ENCODE results near the gene HECA. TPM values are rescaled to one million over a fixed set of nuclear protein-coding genes. Genes with fewer than 3 reads are reported as not detected.

The HECA gene
- total and polyA plus RNA-seq, 2 experiments from 2014 or later = 2.9 to 22.5 TPM

DNA sequence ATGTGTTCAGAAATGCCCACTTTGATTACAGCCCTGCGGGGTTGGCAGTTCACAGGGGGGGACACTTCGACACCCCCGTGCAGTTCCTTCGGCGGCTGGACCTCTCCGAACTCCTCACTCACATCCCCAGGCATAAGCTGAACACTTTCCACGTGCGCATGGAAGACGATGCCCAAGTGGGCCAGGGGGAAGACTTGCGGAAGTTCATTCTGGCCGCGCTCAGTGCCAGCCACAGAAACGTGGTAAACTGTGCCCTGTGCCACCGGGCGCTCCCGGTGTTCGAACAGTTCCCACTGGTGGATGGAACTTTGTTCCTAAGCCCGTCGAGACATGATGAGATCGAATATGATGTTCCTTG is 32.1 kb downstream of the HECA start:
- in situ Hi-C loops (cut with MboI) = no loop called here
- no peaks in the 10 kb centered on the region for H3K9me2 ChIP-seq (ENCODE audit: insufficient read depth)
- no peaks in the 10 kb centered on the region for H3K9me3 ChIP-seq (ENCODE audit: low read depth)
- H3K4me1 ChIP-seq (ENCODE audit: insufficient read depth) = no peaks in the 10 kb centered on the region
- H3K9ac ChIP-seq = no peak overlapping the region
- DNase-seq = no peak
- no peak overlapping the region for H3K4me3 ChIP-seq
- no peak overlapping the region for H3K27ac ChIP-seq
- H4K20me1 ChIP-seq (ENCODE audit: insufficient read depth) = peaks cover 7% of the 10 kb centered on the region; the same call in 1 of the 2 replicates
- H2AFZ ChIP-seq = no peak overlapping the region
- H3F3A ChIP-seq (ENCODE audit: insufficient read depth) = no peaks in the 10 kb centered on the region
- no peaks in the 10 kb centered on the region for H3K27me3 ChIP-seq (replicated peaks; ENCODE audit: insufficient read depth)
- H3K79me2 ChIP-seq (ENCODE audit: insufficient read depth) = peaks cover 65% of the 10 kb centered on the region
- H3K4me2 ChIP-seq (ENCODE audit: unreplicated experiment) = no peak overlapping the region
- no peak for TF ChIP-seq EZH2 (IDR thresholded peaks at IDR 0.05; ENCODE audit: insufficient read depth, poor library complexity, severe bottlenecking)
- no peak for TF ChIP-seq EZH2phosphoT487 (IDR thresholded peaks at IDR 0.05; ENCODE audit: insufficient read depth, low read depth)
- WGBS, 2 experiments (ENCODE audit: low coverage in 1 of 2, low lambda C conversion rate in 2 of 2, missing lambda C conversion rate in 2 of 2) = 94 to 95% methylated on average over 20 of the region's 20 CpGs
- H3K36me3 ChIP-seq (ENCODE audit: low read depth) = peaks cover 7% of the 10 kb centered on the region; the same call in 1 of the 2 replicates

DNA sequence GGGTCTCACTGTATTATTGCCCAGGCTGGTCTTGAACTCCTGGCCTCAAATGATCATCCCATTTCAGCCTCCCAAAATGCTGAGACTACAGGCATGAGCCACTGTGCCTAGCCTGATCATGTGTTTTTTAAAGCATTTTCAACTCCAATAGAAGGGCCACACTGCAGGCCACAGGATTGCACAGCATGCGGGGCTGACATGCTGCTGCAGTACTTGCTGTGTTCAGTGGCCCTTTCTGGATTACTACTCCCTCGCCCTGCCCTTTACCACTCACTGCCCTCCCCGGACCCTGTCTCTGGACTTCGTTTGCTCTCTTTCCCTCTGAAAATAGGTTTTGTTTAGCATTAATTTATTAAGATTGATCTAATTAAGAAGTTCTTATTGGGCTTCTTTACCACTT is 37.3 kb downstream of the HECA start:
- no peaks in the 10 kb centered on the region for H3K9me3 ChIP-seq (ENCODE audit: low read depth)
- no peak overlapping the region for H3K9ac ChIP-seq
- no peak overlapping the region for H3K4me2 ChIP-seq (ENCODE audit: unreplicated experiment)
- in situ Hi-C loops (cut with MboI) = no loop called here
- TF ChIP-seq EZH2phosphoT487 (IDR thresholded peaks at IDR 0.05; ENCODE audit: insufficient read depth, low read depth) (no peak), EZH2 (IDR thresholded peaks at IDR 0.05; ENCODE audit: insufficient read depth, poor library complexity, severe bottlenecking) (no peak)
- no peak overlapping the region for H3K4me3 ChIP-seq
- H3K27me3 ChIP-seq (replicated peaks; ENCODE audit: insufficient read depth) = no peaks in the 10 kb centered on the region
- H2AFZ ChIP-seq = no peak overlapping the region
- peaks cover 2% of the 10 kb centered on the region; the same call in 1 of the 2 replicates for H3K36me3 ChIP-seq (ENCODE audit: low read depth)
- no peaks in the 10 kb centered on the region for H3K4me1 ChIP-seq (ENCODE audit: insufficient read depth)
- no peaks in the 10 kb centered on the region for H3K9me2 ChIP-seq (ENCODE audit: insufficient read depth)
- peaks cover 38% of the 10 kb centered on the region for H3K79me2 ChIP-seq (ENCODE audit: insufficient read depth)
- no peak overlapping the region for H3K27ac ChIP-seq
- 97 to 98% methylated on average over 4 of the region's 4 CpGs for WGBS, 2 experiments (ENCODE audit: low coverage in 1 of 2, low lambda C conversion rate in 2 of 2, missing lambda C conversion rate in 2 of 2)
- no peak for DNase-seq
- H3F3A ChIP-seq (ENCODE audit: insufficient read depth) = no peaks in the 10 kb centered on the region
- H4K20me1 ChIP-seq (ENCODE audit: insufficient read depth) = 0 out of 2 replicates have a peak, but pooled peaks cover 7% of the 10 kb centered on the region

DNA sequence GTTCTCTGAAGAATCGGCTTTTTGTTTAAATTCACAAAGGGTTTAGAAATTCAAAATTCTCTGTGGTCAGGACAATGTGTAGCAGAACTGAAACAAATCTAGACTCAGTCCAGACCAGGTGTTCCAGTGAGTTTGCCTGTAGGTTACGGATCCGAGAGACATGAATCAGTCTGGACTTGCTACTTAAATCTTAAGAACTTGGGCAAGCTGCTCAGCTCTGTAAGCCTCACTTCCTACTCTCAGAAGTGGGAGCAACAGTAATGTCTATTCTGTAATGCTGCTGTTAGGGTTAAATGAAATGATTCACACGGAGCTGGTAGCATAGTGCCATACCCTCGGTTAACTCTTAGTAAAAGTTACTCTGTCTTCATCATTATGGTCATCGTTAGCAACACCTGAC is 37.7 kb downstream of the HECA start:
- Histone ChIP-seq H3K79me2 (ENCODE audit: insufficient read depth) (peaks cover 36% of the 10 kb centered on the region), H3K27me3 (replicated peaks; ENCODE audit: insufficient read depth) (no peaks in the 10 kb centered on the region), H3K4me1 (ENCODE audit: insufficient read depth) (no peaks in the 10 kb centered on the region), H3K4me2 (ENCODE audit: unreplicated experiment) (no peak overlapping the region), H4K20me1 (ENCODE audit: insufficient read depth) (0 out of 2 replicates have a peak, but pooled peaks cover 7% of the 10 kb centered on the region), H3K9ac (no peak overlapping the region), H3K36me3 (ENCODE audit: low read depth) (peaks cover 3% of the 10 kb centered on the region; the same call in 1 of the 2 replicates), H2AFZ (no peak overlapping the region), H3F3A (ENCODE audit: insufficient read depth) (no peaks in the 10 kb centered on the region), H3K4me3 (no peak overlapping the region), H3K9me2 (ENCODE audit: insufficient read depth) (no peaks in the 10 kb centered on the region), H3K27ac (no peak overlapping the region), H3K9me3 (ENCODE audit: low read depth) (no peaks in the 10 kb centered on the region)
- in situ Hi-C loops (cut with MboI) = no loop called here
- 83 to 85% methylated on average over 6 of the region's 6 CpGs for WGBS, 2 experiments (ENCODE audit: low coverage in 1 of 2, low lambda C conversion rate in 2 of 2, missing lambda C conversion rate in 2 of 2)
- DNase-seq = no peak
- TF ChIP-seq EZH2 (IDR thresholded peaks at IDR 0.05; ENCODE audit: insufficient read depth, poor library complexity, severe bottlenecking) (no peak), EZH2phosphoT487 (IDR thresholded peaks at IDR 0.05; ENCODE audit: insufficient read depth, low read depth) (no peak)

DNA sequence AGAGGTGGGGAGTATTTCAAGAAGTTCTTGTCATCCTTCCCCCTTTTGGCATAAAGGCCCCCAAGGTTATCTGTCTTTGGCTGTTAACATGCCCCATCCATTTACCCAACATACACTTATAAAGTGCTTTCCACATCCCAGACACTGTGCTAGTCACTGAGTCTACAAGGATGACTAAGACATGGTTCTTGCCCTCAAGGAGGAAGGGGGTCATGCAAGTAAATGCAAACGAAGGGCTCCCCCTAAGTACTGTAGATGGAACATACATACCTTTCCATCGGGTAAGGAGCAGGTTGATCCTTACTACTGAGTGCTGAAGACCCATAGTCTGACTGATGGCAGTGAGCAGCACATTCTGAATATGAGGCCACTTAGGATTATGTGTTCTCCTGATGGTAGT is 38.3 kb downstream of the HECA start:
- H2AFZ ChIP-seq = no peak overlapping the region
- H3F3A ChIP-seq (ENCODE audit: insufficient read depth) = no peaks in the 10 kb centered on the region
- H3K27me3 ChIP-seq (replicated peaks; ENCODE audit: insufficient read depth) = no peaks in the 10 kb centered on the region
- H4K20me1 ChIP-seq (ENCODE audit: insufficient read depth) = 0 out of 2 replicates have a peak, but pooled peaks cover 7% of the 10 kb centered on the region
- 83 to 96% methylated on average over 2 of the region's 2 CpGs for WGBS, 2 experiments (ENCODE audit: low coverage in 1 of 2, low lambda C conversion rate in 2 of 2, missing lambda C conversion rate in 2 of 2)
- H3K9me2 ChIP-seq (ENCODE audit: insufficient read depth) = no peaks in the 10 kb centered on the region
- no peak overlapping the region for H3K4me3 ChIP-seq
- H3K36me3 ChIP-seq (ENCODE audit: low read depth) = peaks cover 9% of the 10 kb centered on the region; the same call in 1 of the 2 replicates
- TF ChIP-seq EZH2 (IDR thresholded peaks at IDR 0.05; ENCODE audit: insufficient read depth, poor library complexity, severe bottlenecking) (no peak), EZH2phosphoT487 (IDR thresholded peaks at IDR 0.05; ENCODE audit: insufficient read depth, low read depth) (no peak)
- no peaks in the 10 kb centered on the region for H3K9me3 ChIP-seq (ENCODE audit: low read depth)
- H3K27ac ChIP-seq = no peak overlapping the region
- H3K4me2 ChIP-seq (ENCODE audit: unreplicated experiment) = no peak overlapping the region
- peaks cover 30% of the 10 kb centered on the region for H3K79me2 ChIP-seq (ENCODE audit: insufficient read depth)
- in situ Hi-C loops (cut with MboI) = no loop called here
- H3K4me1 ChIP-seq (ENCODE audit: insufficient read depth) = no peaks in the 10 kb centered on the region
- no peak overlapping the region for H3K9ac ChIP-seq
- DNase-seq = no peak

DNA sequence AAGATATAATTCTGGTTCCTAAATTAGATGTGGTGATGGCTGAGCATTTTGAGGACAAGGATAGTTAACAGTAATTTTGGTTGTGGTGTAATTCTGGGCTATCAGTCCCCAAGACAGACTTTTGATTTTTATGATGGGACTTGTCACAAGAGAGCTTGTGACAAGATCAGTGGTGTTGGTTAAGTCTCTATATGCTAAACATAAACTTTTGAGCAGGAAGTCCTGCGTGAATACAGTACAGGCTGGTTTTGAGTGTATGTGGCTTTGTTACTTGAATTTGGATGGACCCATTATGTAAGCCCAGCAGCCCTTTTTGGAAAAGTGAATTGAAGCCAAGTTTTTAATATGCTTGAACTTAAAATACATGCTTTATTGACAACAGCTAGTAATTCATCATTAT is 38.9 kb downstream of the HECA start:
- no peak for DNase-seq
- Histone ChIP-seq H3F3A (ENCODE audit: insufficient read depth) (no peaks in the 10 kb centered on the region), H3K27ac (no peak overlapping the region), H3K9ac (no peak overlapping the region), H3K4me1 (ENCODE audit: insufficient read depth) (no peaks in the 10 kb centered on the region), H3K9me2 (ENCODE audit: insufficient read depth) (no peaks in the 10 kb centered on the region), H3K27me3 (replicated peaks; ENCODE audit: insufficient read depth) (no peaks in the 10 kb centered on the region), H3K9me3 (ENCODE audit: low read depth) (no peaks in the 10 kb centered on the region), H3K36me3 (ENCODE audit: low read depth) (peaks cover 9% of the 10 kb centered on the region; the same call in 1 of the 2 replicates), H3K4me2 (ENCODE audit: unreplicated experiment) (no peak overlapping the region), H2AFZ (no peak overlapping the region), H4K20me1 (ENCODE audit: insufficient read depth) (0 out of 2 replicates have a peak, but pooled peaks cover 7% of the 10 kb centered on the region), H3K79me2 (ENCODE audit: insufficient read depth) (peaks cover 23% of the 10 kb centered on the region), H3K4me3 (no peak overlapping the region)
- in situ Hi-C loops (cut with MboI) = no loop called here
- 68 to 86% methylated on average over 1 of the region's 1 CpG for WGBS, 2 experiments (ENCODE audit: low coverage in 1 of 2, low lambda C conversion rate in 2 of 2, missing lambda C conversion rate in 2 of 2)
- TF ChIP-seq EZH2phosphoT487 (IDR thresholded peaks at IDR 0.05; ENCODE audit: insufficient read depth, low read depth) = no peak
- no peak for TF ChIP-seq EZH2 (IDR thresholded peaks at IDR 0.05; ENCODE audit: insufficient read depth, poor library complexity, severe bottlenecking)
